Measurements from ENCODE around the gene RPL18A. TPM values are rescaled to one million over a fixed set of nuclear protein-coding genes. Genes with fewer than 3 reads are reported as not detected.

The RPL18A gene
- total RNA-seq, 1 experiment from 2014 or later: 1,054 TPM

DNA sequence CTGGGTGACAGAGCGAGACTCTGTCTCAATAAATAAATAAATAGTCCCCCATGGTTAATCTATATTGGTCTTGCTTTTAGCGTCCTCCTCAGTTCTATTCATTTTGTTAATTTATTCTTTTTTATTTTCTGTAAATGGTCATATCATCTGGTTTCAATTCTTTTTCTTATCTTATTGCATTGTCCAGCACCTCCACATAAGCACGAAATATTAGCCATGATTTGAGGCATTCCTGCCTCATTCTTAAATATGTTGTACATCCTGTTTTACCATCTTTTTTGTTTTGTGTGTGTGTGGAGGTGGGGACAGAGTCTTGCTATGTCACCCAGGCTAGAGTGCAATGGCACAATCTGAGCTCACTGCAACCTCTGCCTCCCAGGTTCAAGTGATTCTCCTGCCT lies 48.5 kb downstream of the RPL18A start:
- intact Hi-C loops (cut with micrococcal nuclease; ENCODE audit: unreplicated experiment): no loop called here
- TF ChIP-seq, protein P1, sequence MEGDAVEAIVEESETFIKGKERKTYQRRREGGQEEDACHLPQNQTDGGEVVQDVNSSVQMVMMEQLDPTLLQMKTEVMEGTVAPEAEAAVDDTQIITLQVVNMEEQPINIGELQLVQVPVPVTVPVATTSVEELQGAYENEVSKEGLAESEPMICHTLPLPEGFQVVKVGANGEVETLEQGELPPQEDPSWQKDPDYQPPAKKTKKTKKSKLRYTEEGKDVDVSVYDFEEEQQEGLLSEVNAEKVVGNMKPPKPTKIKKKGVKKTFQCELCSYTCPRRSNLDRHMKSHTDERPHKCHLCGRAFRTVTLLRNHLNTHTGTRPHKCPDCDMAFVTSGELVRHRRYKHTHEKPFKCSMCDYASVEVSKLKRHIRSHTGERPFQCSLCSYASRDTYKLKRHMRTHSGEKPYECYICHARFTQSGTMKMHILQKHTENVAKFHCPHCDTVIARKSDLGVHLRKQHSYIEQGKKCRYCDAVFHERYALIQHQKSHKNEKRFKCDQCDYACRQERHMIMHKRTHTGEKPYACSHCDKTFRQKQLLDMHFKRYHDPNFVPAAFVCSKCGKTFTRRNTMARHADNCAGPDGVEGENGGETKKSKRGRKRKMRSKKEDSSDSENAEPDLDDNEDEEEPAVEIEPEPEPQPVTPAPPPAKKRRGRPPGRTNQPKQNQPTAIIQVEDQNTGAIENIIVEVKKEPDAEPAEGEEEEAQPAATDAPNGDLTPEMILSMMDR (IDR thresholded peaks at IDR 0.05; ENCODE audit: unreplicated experiment): no peak
- H3K9me3 Mint-ChIP-seq (ENCODE audit: low read depth, unreplicated experiment): no peaks in the 10 kb centered on the region
- no peaks in the 10 kb centered on the region for H3K36me3 Mint-ChIP-seq (ENCODE audit: insufficient read depth, unreplicated experiment)
- no peaks in the 10 kb centered on the region for H3K4me1 Mint-ChIP-seq (ENCODE audit: low read depth, unreplicated experiment)
- no peaks in the 10 kb centered on the region for H3K27me3 Mint-ChIP-seq (ENCODE audit: unreplicated experiment)
- CTCF ChIA-PET: no interaction called here
- H3K27ac Mint-ChIP-seq (ENCODE audit: unreplicated experiment): no peak overlapping the region
- DNase-seq: no peak
- no TSS peak for BruUV-seq (replicated peaks)
- H3K4me3 Mint-ChIP-seq (ENCODE audit: low read depth, unreplicated experiment): no peak overlapping the region

- no TSS peak for BruUV-seq (replicated peaks)
- Mint-ChIP-seq H3K36me3 (ENCODE audit: insufficient read depth, unreplicated experiment) (no peaks in the 10 kb centered on the region), H3K4me1 (ENCODE audit: low read depth, unreplicated experiment) (no peaks in the 10 kb centered on the region), H3K9me3 (ENCODE audit: low read depth, unreplicated experiment) (peaks cover 2% of the 10 kb centered on the region), H3K4me3 (ENCODE audit: low read depth, unreplicated experiment) (no peak overlapping the region), H3K27me3 (ENCODE audit: unreplicated experiment) (no peaks in the 10 kb centered on the region), H3K27ac (ENCODE audit: unreplicated experiment) (no peak overlapping the region)
- CTCF ChIA-PET: no interaction called here
- no peak for DNase-seq
- intact Hi-C loops (cut with micrococcal nuclease; ENCODE audit: unreplicated experiment): no loop called here
- TF ChIP-seq, protein P1 (IDR thresholded peaks at IDR 0.05; ENCODE audit: unreplicated experiment): no peak
These were observed 49.5 kb downstream of the RPL18A start for GRCh38 chr19:17909003-17909732.

- CTCF ChIA-PET: interaction anchor here (0.6 kb wide), 1 partner anchor 1266 kb away, joined by 4 read pairs; no protein-coding TSS in a partner anchor
- no TSS peak for BruUV-seq (replicated peaks)
- DNase-seq: no peak
These were observed 51.2 kb downstream of the RPL18A start for GRCh38 chr19:17910791-17911360.

More at GRCh38 chr19:17910791-17911360, 51.2 kb downstream of the RPL18A start:
- Mint-ChIP-seq H3K4me3 (ENCODE audit: low read depth, unreplicated experiment) (no peak overlapping the region), H3K9me3 (ENCODE audit: low read depth, unreplicated experiment) (peaks cover 2% of the 10 kb centered on the region), H3K4me1 (ENCODE audit: low read depth, unreplicated experiment) (no peaks in the 10 kb centered on the region), H3K36me3 (ENCODE audit: insufficient read depth, unreplicated experiment) (no peaks in the 10 kb centered on the region), H3K27ac (ENCODE audit: unreplicated experiment) (no peak overlapping the region), H3K27me3 (ENCODE audit: unreplicated experiment) (no peaks in the 10 kb centered on the region)
- intact Hi-C loops (cut with micrococcal nuclease; ENCODE audit: unreplicated experiment): no loop called here
- TF ChIP-seq, protein P1 (IDR thresholded peaks at IDR 0.05; ENCODE audit: unreplicated experiment): no peak

Other genes starting within 250 kb of the RPL18A start
- 0.28 and 3.8 TPM in 2 replicates for gene UNC13A, start 171.6 kb upstream of the RPL18A start, total RNA-seq (2022)
- gene MAP1S, start 140.4 kb upstream of the RPL18A start, total RNA-seq (2022): 57.1 and 59.5 TPM in 2 replicates
- 0.61 and 1.3 TPM in 2 replicates for gene FCHO1, start 108.4 kb upstream of the RPL18A start, total RNA-seq (2022)
- gene B3GNT3, start 64.8 kb upstream of the RPL18A start, total RNA-seq (2022): 75.1 and 121 TPM in 2 replicates
- not detected in 2 replicates for gene INSL3, start 38.4 kb upstream of the RPL18A start, total RNA-seq (2022)
- not detected in 2 replicates for gene JAK3, start 11.9 kb upstream of the RPL18A start, total RNA-seq (2022)
- not detected in 2 replicates for gene SLC5A5, start 12.0 kb downstream of the RPL18A start, total RNA-seq (2022)
- 51.1 and 53.4 TPM in 2 replicates for gene CCDC124, start 73.1 kb downstream of the RPL18A start, total RNA-seq (2022)
- gene KCNN1, start 107.2 kb downstream of the RPL18A start, total RNA-seq (2022): not detected in 2 replicates
- gene ARRDC2, start 148.3 kb downstream of the RPL18A start, total RNA-seq (2022): 15.8 and 23.0 TPM in 2 replicates
- gene IL12RB1, start 227.0 kb downstream of the RPL18A start, total RNA-seq (2022): not detected in 2 replicates
- 5.5 and 5.9 TPM in 2 replicates for gene MAST3, start 237.9 kb downstream of the RPL18A start, total RNA-seq (2022)